DMS53 (cell line): ENCODE measurements around the gene ZNF132.
"Not testable (repeated sequence)": the region's sequence is repeated elsewhere in the genome, so short reads cannot be mapped to it uniquely, and the experiment has no call there.

Experiments
- DNase-seq: peaks from one replicate; lab custom pipeline; 2025; lab: John Stamatoyannopoulos, UW

The ZNF132 gene

DNA sequence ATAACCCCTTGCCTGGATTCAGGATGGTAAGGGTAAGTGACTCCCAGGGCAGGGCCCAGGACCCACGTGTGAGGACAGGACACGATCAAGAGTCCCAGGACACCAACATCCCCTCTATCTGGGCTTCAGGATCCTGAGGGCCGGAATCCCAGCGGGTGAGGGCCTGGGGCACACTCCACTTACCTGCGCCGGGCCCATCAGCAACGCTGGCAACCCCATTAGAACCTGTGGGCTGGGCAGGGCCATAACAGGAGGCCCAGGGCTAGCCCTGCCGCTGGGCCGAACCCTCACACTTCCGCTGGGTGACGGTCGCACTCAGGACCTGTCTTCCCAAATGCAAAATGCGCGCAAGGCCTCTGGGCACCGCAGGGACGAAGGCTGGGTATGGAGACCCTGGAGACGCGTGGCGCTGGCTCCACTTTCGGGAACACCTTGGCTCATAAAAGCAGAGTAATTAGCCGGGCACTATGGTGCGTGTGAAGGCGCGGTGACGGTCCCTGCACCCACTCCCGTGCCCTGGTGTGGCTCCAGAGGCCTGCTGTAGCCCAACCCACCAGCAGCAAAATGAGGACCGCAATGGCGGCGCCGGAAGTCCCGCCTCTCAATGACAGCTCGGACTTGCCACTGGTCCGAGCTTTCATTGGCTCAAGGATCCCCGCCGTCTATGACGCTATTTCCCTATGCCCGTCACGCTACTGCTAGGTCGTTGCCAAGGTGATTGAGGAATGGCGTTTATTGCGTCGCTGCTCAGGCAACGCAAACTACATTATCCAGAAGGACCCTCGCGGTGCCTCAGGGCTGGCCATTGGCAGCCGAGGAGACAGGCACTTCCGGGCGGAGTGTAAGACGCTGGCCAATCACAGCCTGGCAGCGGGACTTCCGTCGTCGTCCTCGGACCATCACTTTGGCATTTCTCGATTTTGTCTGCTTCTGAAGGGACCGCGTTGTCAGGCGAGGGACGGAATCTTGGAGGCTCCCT, at the start of gene ZNF132:
Gene ZNF132, minus strand, starts transcription at position 578 of the 979 bp plus-strand sequence. Its CDS starts 332 bp downstream, at position 246.
- peak; percentile 99 for DNase-seq

DNA sequence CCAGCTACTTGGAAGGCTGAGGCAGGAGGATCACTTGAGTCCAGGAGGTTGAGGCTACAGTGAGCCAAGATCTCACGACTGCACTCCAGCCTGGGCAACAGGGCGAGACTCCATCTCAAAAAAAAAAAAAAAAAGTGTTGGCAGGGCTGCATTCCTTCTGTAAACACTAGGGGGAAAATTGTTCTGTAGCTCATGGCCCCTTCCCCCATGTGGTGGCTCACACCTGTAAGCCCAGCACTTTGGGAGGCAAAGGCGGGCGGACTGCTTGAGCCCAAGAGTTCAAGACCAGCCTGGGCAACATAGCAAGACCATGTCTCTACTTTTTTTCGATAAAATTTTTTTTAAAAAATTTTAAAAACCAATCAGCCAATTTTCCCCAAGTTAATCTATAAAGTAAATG, 44.4 kb upstream of the ZNF132 start:
- DNase-seq: not testable (repeated sequence)

DNA sequence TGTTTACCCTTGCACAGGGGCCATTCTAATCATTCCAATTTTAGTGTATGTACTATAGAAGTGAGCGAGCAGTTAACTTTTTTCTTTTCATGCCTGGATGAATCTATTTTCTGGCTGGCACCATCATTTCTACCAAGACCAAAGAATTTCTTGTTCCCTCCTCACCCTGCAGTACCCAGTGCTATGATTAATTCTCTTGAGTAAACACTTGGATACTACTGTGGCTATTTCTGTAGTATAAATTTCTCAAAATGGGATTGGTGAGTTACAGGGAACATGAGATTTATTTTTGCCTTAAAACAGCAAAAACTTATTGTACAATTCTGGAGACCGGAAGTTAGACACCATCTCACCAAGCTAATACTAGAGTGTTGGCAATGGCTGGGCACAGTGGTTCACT, 43.8 kb upstream of the ZNF132 start:
- no peak for DNase-seq

DNA sequence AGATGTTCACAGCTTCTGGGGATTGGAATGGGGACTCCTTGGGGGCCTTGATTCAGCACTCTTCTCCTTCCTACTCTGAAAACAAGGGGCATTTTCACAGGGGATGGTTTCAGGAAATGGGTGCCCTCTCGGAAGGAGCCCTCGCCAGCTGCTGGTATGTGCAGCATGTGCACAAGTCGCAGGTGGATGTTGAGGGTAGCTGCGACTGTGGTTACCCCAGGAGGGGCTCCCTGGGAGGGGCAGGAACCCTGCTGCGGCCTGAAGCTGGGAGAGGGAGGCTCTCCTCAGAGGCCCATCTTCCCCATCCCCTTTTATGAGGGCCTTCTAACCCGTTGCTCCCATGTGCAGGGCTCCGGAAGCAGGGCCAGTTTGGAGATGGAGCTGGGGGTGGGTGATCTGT, 42.4 kb upstream of the ZNF132 start:
- no peak for DNase-seq

DNA sequence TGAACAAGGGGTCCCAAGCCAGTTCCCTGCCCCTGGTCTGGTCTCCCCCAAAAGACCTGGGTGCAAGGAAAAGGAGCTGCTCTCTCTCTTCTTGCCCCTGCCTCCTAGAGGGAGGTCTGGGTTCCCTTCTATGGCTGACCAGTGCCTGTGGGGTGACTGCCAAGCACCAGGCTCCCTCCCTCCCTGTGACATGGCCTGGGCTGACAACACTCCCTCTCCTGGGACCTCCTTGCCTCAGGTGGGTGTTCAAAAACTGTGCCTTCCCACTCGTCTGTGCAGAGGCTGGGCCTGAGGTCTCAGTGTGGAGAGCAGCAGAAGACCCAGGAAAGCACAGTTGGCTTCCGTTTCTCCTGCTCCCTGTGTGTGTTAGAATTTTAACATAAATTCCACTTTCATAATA, 40.9 kb upstream of the ZNF132 start:
- no peak for DNase-seq

DNA sequence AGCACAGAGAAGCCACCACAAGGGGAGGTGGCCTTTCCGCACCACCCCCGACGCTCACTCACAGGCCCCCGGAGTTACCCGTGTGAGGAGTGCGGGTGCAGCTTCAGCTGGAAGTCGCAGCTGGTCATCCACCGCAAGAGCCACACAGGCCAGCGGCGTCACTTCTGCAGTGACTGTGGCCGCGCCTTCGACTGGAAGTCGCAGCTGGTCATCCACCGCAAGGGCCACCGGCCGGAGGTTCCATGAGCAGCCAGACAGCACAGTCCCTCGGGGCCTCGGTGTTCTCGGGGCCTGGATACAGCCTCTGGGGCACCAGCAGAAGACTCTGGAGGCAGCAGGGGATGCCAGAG, 40.5 kb upstream of the ZNF132 start:
- DNase-seq: no peak

DNA sequence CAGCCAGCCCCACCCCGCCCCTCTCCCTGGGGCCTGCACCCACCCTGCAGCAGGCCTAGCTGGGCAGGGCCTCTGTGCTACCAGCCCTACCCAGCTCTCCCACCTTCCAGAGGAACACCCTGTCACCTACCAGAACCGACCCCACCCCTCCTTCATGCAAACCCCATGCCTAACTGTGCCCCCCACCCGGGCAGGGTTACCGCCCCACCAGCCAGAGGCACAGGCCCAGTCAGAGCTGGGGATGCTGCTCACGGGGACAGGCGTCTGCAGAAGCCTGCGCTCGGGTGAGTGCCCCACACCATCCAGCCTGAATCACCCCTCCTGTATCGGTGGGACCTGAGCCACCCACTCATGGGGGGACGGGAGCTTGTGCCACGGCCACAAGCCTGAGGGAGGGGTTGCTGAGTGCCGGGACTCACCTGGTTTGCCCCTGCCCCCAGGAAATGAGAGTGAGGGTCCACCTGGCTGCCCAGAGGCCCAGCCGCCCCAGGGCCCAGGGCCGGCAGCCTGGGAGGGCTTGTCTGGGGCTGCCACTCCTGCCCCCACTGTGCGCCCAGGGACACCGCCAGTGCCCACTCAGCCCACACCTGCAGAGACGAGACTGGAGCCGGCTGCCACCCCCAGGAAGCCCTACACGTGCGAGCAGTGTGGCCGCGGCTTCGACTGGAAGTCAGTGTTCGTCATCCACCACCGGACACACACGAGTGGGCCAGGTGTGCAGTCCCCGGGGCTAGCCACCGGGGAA, 40.0 kb upstream of the ZNF132 start:
- DNase-seq: no peak

DNA sequence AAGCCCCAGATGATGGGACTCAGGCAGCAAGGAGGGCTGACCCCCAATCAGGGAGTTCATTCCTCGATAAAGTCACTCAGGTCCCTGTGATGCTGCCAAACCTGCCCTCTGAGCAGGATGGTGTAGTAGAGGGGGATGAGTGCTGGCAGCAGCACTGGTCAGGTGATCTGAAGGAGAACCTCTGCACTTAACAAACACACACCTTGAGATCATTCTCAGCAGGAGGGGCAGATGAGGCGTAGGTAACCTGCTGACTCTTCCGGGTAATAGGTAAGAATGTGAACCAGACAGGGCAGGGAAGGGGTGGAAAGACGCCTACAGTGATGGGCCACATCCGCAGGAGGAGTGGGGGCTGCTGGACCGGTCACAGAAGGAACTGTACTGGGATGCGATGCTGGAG, 39.4 kb upstream of the ZNF132 start:
- no peak for DNase-seq

DNA sequence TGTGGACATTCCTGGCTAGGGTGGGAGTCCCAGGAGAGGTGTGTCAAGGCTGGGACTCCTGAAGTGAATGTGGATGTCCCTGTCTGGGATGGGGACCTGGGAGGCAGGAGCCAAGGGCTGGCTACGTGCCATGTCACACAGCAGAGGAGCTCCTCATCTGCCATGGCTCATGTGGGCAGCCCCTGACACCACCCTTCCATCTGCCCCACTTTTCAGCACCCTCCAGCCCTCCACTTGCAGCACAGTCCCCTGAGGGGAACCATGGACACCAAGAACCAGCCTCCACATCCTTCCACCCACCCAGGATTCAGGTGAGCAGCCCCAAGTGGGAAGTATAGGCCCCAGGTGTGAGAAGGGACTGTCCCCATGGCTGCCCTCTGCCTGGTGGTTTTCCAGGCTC, 37.9 kb upstream of the ZNF132 start:
- DNase-seq: no peak

DNA sequence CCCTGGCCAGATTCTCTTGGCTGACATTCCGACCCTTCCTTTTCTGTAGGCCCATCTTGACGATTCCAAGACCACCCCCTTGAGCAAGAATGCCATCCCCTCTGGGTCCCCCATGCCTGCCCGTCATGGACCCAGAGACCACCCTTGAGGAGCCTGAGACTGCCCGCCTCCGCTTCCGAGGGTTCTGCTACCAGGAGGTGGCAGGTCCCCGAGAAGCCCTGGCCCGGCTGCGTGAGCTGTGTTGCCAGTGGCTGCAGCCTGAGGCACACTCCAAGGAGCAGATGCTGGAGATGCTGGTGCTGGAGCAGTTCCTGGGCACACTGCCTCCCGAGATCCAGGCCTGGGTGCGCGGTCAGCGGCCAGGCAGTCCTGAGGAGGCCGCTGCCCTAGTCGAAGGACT, 37.2 kb upstream of the ZNF132 start:
- no peak for DNase-seq

DNA sequence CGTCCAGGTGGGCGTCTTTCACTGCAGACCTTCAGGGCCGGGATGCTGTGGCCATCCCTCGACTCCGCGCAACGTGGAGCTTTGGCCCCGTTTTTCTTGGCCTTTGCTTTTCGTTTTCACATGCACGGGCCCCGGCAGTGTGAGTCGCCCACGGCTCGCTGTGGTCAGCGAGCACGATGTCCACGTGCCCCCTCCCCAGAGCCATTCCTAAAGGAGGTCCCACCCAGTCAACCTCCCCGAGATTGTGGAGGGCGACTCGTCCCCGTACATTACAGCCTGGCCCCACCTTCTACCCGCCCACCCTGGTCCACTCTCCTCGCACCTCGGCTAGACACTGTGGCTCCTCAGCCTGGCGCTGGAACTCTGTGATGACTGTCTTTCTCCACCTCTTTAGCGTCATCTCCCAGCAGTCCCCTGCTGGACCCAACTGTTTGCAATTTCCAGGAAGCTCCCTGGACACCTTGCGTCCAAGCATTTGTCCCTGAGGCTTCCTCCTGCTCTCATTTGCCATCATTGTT, 36.6 kb upstream of the ZNF132 start:
- DNase-seq: peak; percentile 62

DNA sequence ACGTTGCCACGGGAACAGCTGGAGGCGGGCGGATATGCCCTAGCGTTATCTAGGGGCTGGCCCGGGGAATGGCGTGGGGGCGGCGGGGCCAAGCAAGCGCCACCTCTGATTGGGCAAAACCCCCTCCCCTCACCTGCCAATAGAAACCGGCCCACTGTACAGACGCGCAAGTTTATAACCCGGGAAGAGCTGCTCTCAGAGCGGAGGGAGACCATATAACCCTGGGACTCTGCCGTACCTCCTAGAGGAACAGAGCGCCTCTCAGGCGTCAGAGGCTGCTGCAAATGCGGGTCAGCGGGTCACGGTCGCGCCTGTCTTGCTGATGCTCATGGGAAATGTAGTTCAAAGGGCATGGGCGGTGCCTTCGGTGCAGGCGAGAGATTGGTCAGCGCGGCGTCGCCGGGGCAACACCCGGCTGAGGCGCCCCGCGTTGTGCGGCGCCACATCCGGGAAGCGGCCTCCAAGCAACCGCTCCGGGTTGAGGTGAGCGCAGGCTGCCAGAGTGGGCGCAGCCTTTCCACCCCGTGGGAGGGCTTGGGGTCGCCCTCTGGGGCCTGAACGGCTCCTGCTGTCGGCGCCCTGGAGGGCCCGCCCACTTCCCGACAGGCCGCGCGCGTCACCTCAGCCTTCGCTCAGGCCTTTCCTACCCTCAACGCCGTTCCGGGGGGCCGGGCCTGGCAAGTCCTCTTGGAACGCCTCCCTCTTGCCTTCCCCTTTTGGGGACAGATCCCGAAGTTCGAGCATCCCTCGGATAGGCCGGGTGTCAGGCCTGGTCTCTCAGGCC, 36.0 kb upstream of the ZNF132 start, which contains the start of gene ZNF446:
Gene ZNF446, plus strand, starts transcription at position 639 of the 784 bp plus-strand sequence. CDS start 867 bp downstream, outside the sequence.
- DNase-seq: peak; percentile 98

DNA sequence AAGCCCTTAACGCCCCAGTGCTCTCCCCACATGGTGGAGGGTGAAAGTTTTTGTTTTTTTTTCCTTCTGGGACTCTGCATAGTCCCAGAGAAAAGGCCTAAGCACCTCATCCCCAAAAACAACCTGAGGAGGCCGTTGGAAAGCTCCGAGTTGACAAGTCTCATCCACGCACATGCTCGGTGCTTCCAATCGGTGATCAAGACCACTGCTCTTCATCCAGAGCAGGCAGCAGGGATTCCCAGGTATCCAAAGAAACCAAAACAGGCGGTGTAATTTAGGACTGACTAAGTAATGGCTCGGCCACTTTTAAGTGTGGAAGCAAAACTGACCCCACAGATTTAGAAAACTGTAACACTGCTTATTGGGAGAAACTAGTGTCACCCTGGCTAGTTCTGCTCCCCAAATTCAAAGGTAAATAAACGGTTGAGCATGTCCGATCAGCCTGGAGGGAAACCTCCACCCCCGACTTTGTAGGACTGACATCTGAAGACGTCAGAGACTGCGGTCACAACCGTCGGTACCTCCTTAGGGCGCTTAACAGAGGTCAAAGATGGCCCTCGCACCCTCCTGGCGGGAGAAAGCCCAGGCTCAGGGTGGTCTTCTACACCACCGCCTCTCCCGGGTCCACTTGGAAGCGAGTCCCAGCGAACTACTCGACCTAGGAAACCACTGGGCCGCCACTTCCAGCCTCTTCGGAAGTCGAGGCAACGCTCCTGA, 35.2 kb upstream of the ZNF132 start:
- peak; percentile 51 for DNase-seq

DNA sequence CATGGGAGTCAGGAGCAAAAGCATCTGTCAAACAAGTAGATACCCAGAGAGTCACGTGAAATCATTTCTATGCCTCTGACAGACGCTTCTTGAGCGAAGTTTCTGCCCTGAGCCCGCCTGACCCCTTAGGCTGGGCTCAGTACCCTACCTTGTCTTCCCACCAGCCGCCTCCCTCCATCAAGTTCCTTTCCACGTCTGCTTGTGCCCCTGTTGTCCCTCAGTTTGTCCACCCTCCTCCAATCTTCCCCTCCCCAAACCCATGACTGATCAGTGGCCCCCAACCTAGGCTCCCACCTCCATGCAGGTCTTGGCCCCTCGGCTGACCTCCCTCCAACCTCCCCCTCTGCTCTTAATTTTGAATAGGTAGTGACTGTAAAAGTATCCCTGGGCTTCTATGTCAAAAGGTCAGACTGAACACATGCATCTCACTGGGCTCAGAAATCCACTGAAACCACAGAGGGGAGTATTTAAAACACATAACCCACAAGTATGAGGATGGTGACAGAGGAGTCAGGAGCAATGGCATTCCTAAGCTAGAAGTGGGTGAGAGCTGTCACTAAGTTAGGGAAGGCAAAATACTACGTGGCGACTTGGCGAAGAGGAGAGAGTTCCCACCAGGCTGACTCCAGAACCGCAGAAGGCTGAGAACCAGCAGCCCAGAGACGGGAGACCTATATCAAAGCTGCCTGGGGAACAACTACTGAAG, 34.5 kb upstream of the ZNF132 start:
- DNase-seq: peak; percentile 49

DNA sequence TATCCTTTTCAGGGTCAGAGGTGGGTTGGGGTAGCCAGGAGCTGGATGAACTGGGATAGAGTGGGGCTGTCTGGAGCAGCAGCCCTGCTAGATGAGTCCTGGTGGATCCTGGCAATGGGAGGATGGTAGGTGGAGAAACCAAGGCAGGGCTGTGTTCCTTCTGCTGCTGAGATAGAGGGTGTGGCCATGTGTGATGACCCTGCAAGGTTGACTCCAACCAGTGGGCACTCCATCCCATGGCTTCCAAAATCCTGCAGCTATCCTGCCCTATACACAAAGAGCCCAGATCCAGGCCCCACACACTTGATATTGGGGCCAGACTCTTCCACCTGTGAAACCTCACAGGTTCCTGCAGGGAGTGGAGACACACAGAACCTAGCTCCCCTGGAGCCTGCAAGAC, 33.8 kb upstream of the ZNF132 start:
- DNase-seq: no peak

DNA sequence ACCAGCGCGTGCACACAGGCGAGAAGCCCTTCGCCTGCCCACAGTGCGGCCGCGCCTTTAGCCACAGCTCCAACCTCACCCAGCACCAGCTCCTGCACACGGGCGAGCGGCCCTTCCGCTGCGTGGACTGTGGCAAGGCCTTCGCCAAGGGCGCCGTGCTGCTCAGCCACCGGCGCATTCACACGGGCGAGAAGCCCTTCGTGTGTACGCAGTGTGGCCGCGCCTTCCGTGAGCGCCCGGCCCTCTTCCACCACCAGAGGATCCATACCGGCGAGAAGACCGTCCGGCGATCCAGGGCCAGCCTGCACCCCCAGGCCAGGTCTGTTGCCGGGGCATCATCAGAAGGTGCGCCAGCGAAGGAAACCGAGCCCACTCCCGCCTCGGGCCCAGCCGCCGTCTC, 31.8 kb upstream of the ZNF132 start:
- DNase-seq: no peak

DNA sequence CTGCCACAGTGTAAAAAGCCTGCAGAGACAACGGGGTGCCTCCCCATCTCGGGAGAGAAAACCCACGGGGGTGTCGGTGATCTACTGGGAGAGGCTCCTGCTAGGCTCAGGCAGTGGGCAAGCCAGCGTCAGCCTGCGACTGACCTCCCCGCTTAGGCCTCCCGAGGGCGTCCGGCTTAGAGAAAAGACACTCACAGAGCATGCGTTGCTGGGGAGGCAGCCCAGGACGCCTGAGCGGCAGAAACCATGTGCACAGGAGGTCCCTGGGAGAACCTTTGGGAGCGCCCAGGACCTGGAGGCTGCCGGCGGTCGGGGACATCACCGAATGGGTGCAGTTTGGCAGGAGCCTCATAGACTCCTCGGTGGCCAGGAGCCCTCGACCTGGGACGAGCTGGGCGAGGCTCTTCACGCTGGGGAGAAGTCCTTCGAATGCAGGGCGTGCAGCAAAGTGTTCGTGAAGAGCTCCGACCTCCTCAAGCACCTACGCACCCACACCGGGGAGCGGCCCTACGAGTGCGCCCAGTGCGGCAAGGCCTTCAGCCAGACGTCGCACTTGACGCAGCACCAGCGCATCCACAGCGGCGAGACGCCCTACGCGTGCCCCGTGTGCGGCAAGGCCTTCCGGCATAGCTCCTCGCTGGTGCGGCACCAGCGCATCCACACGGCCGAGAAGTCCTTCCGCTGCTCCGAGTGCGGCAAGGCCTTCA, 31.0 kb upstream of the ZNF132 start:
- not testable (repeated sequence) for DNase-seq

DNA sequence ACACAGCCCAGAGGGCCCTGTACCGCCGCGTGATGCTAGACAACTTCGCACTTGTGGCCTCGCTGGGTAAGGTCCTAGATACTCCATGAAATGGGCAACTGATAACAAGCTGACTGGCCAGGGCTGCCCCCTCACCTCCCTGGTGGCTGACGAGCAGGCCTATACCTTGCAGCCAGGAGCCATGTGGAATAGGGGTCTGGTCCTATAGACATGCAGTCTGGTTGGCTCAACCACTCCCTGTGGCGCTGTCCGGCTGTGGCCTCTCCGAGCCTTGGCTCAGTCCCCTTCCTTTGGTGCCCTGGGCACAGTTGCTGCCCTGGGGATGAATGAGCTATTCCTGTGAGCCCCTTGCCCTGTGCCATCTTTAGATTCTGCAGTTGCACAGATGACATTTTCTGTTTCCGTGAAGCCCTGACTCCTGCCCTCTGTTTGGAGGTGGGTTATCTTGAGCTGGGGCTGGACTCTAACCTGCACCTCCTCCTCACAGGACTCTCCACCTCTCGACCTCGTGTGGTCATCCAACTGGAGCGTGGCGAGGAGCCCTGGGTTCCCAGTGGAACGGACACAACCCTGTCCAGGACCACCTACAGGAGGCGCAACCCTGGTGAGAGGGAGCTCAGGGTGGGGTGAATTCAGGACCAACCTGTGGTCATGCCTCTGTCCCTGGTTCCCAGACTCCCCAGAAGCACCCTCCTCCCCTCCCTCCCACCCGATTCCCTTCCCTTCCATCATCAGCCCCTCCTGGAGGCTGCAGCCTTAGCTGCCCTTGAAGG, 29.5 kb upstream of the ZNF132 start:
- DNase-seq: no peak

DNA sequence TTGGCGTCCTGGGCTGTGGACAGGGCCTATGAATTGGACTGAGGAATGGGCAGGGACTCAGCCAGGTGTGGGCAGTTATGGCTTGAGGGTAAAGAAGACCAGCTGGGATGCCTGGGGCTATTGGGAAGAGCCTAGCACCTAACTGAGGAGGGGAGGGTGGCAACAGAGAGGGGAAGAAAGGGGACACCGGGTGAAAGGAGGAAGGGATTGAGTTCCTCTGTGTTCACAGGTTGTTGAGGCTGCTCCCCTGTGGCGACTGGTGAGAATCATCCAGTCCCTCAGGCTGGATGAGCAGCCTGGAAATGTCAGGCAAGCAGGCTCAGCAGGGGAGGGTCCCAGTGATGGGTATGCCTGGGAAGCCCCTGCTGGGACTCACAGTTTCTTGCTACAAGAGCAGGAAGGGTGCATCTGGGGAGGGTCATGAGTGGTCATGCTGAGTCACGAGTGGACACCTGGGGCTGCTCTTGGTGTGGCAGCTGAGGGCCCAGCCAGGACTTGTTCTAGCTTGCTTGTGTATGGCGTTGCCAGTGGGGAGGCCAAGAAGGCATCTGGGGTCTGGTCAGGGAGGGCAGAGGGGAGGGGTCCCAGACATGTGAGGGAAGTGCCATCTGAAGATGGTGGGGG, 28.4 kb upstream of the ZNF132 start:
- DNase-seq: peak; percentile 27
